ENCODE data around the gene WASF3.

GRCh38 chr13:26688980-26689379 is 131.5 kb downstream of the WASF3 start:
- no peak for TF ChIP-seq POLR2AphosphoS5 (IDR thresholded peaks at IDR 0.05; ENCODE audit: low read depth, low read length)
- no peak for TF ChIP-seq FOXP2 (optimal IDR thresholded peaks at IDR 0.05; ENCODE audit: borderline replicate concordance, extremely low read depth, extremely low read length, insufficient read depth)
- no peak for TF ChIP-seq REST (IDR thresholded peaks at IDR 0.05; ENCODE audit: insufficient read depth in 1 of 2, low read depth in 2 of 2, low read length in 2 of 2)
- TF ChIP-seq TAF1 (IDR thresholded peaks at IDR 0.05; ENCODE audit: borderline replicate concordance, insufficient read depth, low read length) = no peak
- TF ChIP-seq SIN3A (IDR thresholded peaks at IDR 0.05; ENCODE audit: borderline replicate concordance, insufficient read depth, low read length) = no peak
